GM12878 (cell line): Measurements from ENCODE around the gene AHNAK. TPM values are rescaled to one million over a fixed set of nuclear protein-coding genes. Genes with fewer than 3 reads are reported as not detected.

Experiments used
- ATAC-seq: fragments of 200-7000 bp; cut with Tn5 transposase; 3 replicates; pipeline ENCODE4 v1.9.1; 2020; ENCODE audit warnings: mild to moderate bottlenecking, moderate library complexity
- BruUV-seq: library from RNA; stranded (reverse); fragments of 400-500 nt; replicated peaks from 2 replicates; lab custom pipeline; 2021; lab: Mats Ljungman, UMichigan
- CTCF ChIA-PET: fragments of 300-600 bp; sonication (Branson Sonifier 250); formaldehyde crosslinking; extraction: SDS; loops from one replicate; lab custom pipeline; 2021; ENCODE audit warnings: inconsistent platforms; lab: Yijun Ruan, JAX
- POLR2A ChIA-PET: fragments of 350-600 bp; formaldehyde crosslinking; extraction: SDS; loops from one replicate; lab custom pipeline; 2021; ENCODE audit warnings: inconsistent platforms; lab: Charles Lee
- RAD21 ChIA-PET: fragments of 300-600 bp; sonication (Branson Sonifier 250); formaldehyde crosslinking; loops from one replicate; lab custom pipeline; 2023; ENCODE audit warnings: antibody characterized with exemption; ENCODE audit not compliant: unreplicated experiment; lab: Charles Lee
- SMC1A ChIA-PET: fragments of 300-600 bp; sonication (Branson Sonifier 250); formaldehyde crosslinking; loops from one replicate; lab custom pipeline; 2023; ENCODE audit not compliant: unreplicated experiment, uncharacterized antibody; lab: Charles Lee
- DNase-seq: peaks from one replicate; pipeline ENCODE4 v3.0.0-alpha.2; 2011; ENCODE audit warnings: low read depth, low spot score
- FAIRE-seq: peaks from 3 replicates; lab custom pipeline; 2011; peaks lifted over from hg19 to GRCh38; lab: Jason Lieb, UNC
- H2AFZ ChIP-seq: 2 replicates; pipeline ENCODE4 v1.6.0; 2011; ENCODE audit warnings: low read depth, low read length, control low read depth; ENCODE audit not compliant: control insufficient read depth
- H3K27ac ChIP-seq: 2 replicates; pipeline ENCODE4 v1.5.1; 2011; ENCODE audit warnings: control low read depth; ENCODE audit not compliant: control insufficient read depth, insufficient read depth
- H3K27me3 ChIP-seq, 2 experiments: replicated peaks in 1 of 2; 2 replicates each; pipeline versions ENCODE4 v1.6.0 to v1.6.1; 2011; ENCODE audit warnings: low read length in 1 of 2; ENCODE audit not compliant: control insufficient read depth in 2 of 2, insufficient read depth in 2 of 2
- H3K36me3 ChIP-seq, 2 experiments: 2 replicates each; pipeline ENCODE4 v1.5.1; 2011; ENCODE audit warnings: low read length in 1 of 2; ENCODE audit not compliant: control insufficient read depth in 2 of 2, insufficient read depth in 2 of 2
- H3K4me1 ChIP-seq: 2 replicates; pipeline ENCODE4 v1.6.1; 2011; ENCODE audit warnings: mild to moderate bottlenecking, low read length, moderate library complexity, mixed read lengths; ENCODE audit not compliant: control insufficient read depth, insufficient read depth
- H3K4me2 ChIP-seq: 2 replicates; pipeline ENCODE4 v1.6.0; 2011; ENCODE audit warnings: control low read depth; ENCODE audit not compliant: control insufficient read depth, insufficient read depth
- H3K4me3 ChIP-seq: fragments of 200-600 bp; sonication (generic); 2 replicates; pipeline ENCODE4 v1.5.1; 2016
- H3K79me2 ChIP-seq: 2 replicates; pipeline ENCODE4 v1.6.0; 2011; ENCODE audit warnings: low read length; ENCODE audit not compliant: control insufficient read depth, insufficient read depth
- H3K9ac ChIP-seq: 2 replicates; pipeline ENCODE4 v1.8.0; 2011; ENCODE audit warnings: low read length, control low read depth, mixed read lengths; ENCODE audit not compliant: control insufficient read depth, insufficient read depth
- H3K9me3 ChIP-seq: replicated peaks from 3 replicates; pipeline ENCODE4 v1.5.1; 2011; ENCODE audit warnings: mild to moderate bottlenecking, low read length; ENCODE audit not compliant: control insufficient read depth, insufficient read depth
- H4K20me1 ChIP-seq: 2 replicates; pipeline ENCODE4 v1.6.0; 2011; ENCODE audit not compliant: control insufficient read depth, insufficient read depth
- IKZF2 ChIP-seq, 2 experiments: fragments of 450-650 bp; IDR thresholded peaks; 2 replicates each; pipeline ENCODE4 v1.6.1; 2017; ENCODE audit warnings: mild to moderate bottlenecking in 2 of 2, moderate library complexity in 2 of 2
- PML ChIP-seq: IDR thresholded peaks from 2 replicates; pipeline ENCODE4 v1.6.1; 2012; ENCODE audit warnings: low read length, inconsistent platforms
- ZBTB33 ChIP-seq: fragments of 450-650 bp; IDR thresholded peaks from 2 replicates; pipeline ENCODE4 v1.6.1; 2017; ENCODE audit warnings: mild to moderate bottlenecking
- WGBS: methylation state at CpG from one replicate; pipeline ENCODE4 v1.1.6; 2016; ENCODE audit warnings: low lambda C conversion rate; ENCODE audit not compliant: insufficient replicate concordance, insufficient coverage; ENCODE audit errors: missing lambda C conversion rate; 5-methylcytosine and 5-hydroxymethylcytosine counted together
- in situ Hi-C: fragments of 300-500 bp; cut with MboI; formaldehyde crosslinking; loops from 9 replicates; pipeline ENCODE4 v1.14.3; 2018; ENCODE audit warnings: mixed read lengths
- intact Hi-C: fragments of 100-400 bp; cut with micrococcal nuclease; formaldehyde crosslinking; loops from one replicate; pipeline ENCODE4 v1.14.2; 2022; ENCODE audit not compliant: unreplicated experiment
- polyA plus RNA-seq, 11 experiments: library from polyadenylated mRNA; depleted of rRNA in 4 of 11; unstranded in 6 of 11; stranded (reverse) in 5 of 11; fragments of >200 nt; fragmentation: Nextera tagmentation in 4 of 11; fragmentation: Illumina TruSeq in 1 of 11; extraction: Ambion mirVana in 4 of 11; extraction: Trizol in 1 of 11; gene quantifications; 1 replicate in 1 of 11; 2 replicates in 10 of 11; pipeline versions ENCODE4 v1.2.1 to v1.2.3, GENCODE V29; 2011 to 2016; ENCODE audit warnings: inconsistent platforms in 2 of 11, missing spikeins in 2 of 11, low read depth in 1 of 11
- total RNA-seq, 4 experiments: library from RNA; depleted of rRNA in 3 of 4; stranded (reverse); fragments of >200 nt in 3 of 4; fragmentation: Illumina TruSeq in 1 of 4; extraction: Trizol in 1 of 4; gene quantifications; 2 replicates each; pipeline versions ENCODE4 v1.2.1 to v1.2.3, GENCODE V29; 2013 to 2021

AHNAK gene
- total and polyA plus RNA-seq, 10 of the 15 experiments (the other 5 are each of a cell fraction or from before 2014, with no cell fraction given), result 0.76 to 90.3 (median 19.4) TPM

- DNase-seq, result no peak
- H4K20me1 ChIP-seq, result peaks cover 4% of the 10 kb centered on the region; the same call in 1 of the 2 replicates
- in situ Hi-C loops (no loop called here), intact Hi-C loops (no loop called here)
- peaks cover 24% of the 10 kb centered on the region for H3K4me1 ChIP-seq
- H3K27me3 ChIP-seq, result no peaks in the 10 kb centered on the region
- 53% methylated on average over 1 of the region's 1 CpG for WGBS
- no peak overlapping the region for H2AFZ ChIP-seq
- H3K4me2 ChIP-seq, result 0 out of 2 replicates have a peak overlapping the region, but pooled peaks have one; percentile 23
- POLR2A ChIA-PET, result interaction anchor here (0.6 to 4.7 kb wide), 4 partner anchors 11 to 98 kb away, joined by 3 to 29 read pairs (median 4); partner anchors contain the start of genes C11orf98, CSKMT and TUT1
- RAD21 ChIA-PET, result interaction anchor here (1.0 to 3.3 kb wide), 4 partner anchors 8 to 145 kb away, joined by 3 to 14 read pairs (median 9); no protein-coding TSS in a partner anchor
- no peak overlapping the region for H3K27ac ChIP-seq
- peaks cover 77% of the 10 kb centered on the region for H3K79me2 ChIP-seq
- H3K9me3 ChIP-seq, result no peaks in the 10 kb centered on the region
- no TSS peak for BruUV-seq
- SMC1A ChIA-PET, result interaction anchor here (0.8 to 2.9 kb wide), 7 partner anchors 10 to 175 kb away, joined by 3 to 15 read pairs (median 5); partner anchors contain the start of genes C11orf98 and CSKMT
- peaks cover 7 to 47% of the 10 kb centered on the region in 2 experiments for H3K36me3 ChIP-seq
- no peak overlapping the region for H3K4me3 ChIP-seq
- TF ChIP-seq PML (no peak), IKZF2 (IDR thresholded peaks at IDR 0.05) (no peak), ZBTB33 (no peak)
- H3K9ac ChIP-seq, result no peak overlapping the region
- no peak for ATAC-seq
- CTCF ChIA-PET, result interaction anchor here (0.6 to 4.4 kb wide), 9 partner anchors 11 to 205 kb away, joined by 3 to 56 read pairs (median 3); partner anchors contain the start of gene AHNAK
- no peak for FAIRE-seq
Measured at GRCh38 chr11:62569611-62570010, 23.0 kb upstream of the AHNAK start.
